SK-N-SH (cell line): ENCODE data around the gene CRYM. TPM values are rescaled to one million over a fixed set of nuclear protein-coding genes. Genes with fewer than 3 reads are reported as not detected.

ENCODE experiments used
- CTCF ChIA-PET: fragments of 300-600, 350-600 bp; formaldehyde crosslinking; extraction: SDS; loops from one replicate; lab custom pipeline; 2021; lab: Yijun Ruan, JAX
- POLR2A ChIA-PET: fragments of 350-600 bp; sonication (Branson Sonifier 250); formaldehyde crosslinking; extraction: SDS; loops from one replicate; lab custom pipeline; 2020; ENCODE audit warnings: antibody characterized with exemption, inconsistent platforms; lab: Yijun Ruan, JAX
- DNase-seq: peaks from one replicate; pipeline ENCODE4 v3.0.0; 2012
- H2AFZ ChIP-seq: fragments of 200-600 bp; sonication (generic); 2 replicates; pipeline ENCODE4 v1.8.1; 2016; ENCODE audit warnings: antibody characterized with exemption, mild to moderate bottlenecking, low read depth
- H3F3A ChIP-seq: fragments of 200-600 bp; sonication (generic); replicated peaks from 2 replicates; pipeline ENCODE3; 2016; ENCODE audit warnings: antibody characterized with exemption, mild to moderate bottlenecking; ENCODE audit not compliant: insufficient read depth
- H3K27ac ChIP-seq, 2 experiments: fragments of 200-500 bp in 1 of 2; fragments of 200-600 bp in 1 of 2; sonication (Bioruptor generic) in 1 of 2; sonication (generic), shearing (Covaris generic) in 1 of 2; 2 replicates each; pipeline versions ENCODE4 v1.5.1 to v1.6.1; 2014 to 2016; ENCODE audit warnings: low read depth in 2 of 2, inconsistent platforms in 1 of 2, low read length in 1 of 2, mild to moderate bottlenecking in 1 of 2, mixed read lengths in 1 of 2
- H3K27me3 ChIP-seq: fragments of 200-600 bp; sonication (generic), shearing (Covaris generic); 2 replicates; pipeline ENCODE4 v1.6.1; 2016; ENCODE audit warnings: mixed run types; ENCODE audit not compliant: insufficient read depth
- H3K36me3 ChIP-seq, 2 experiments: fragments of 200-500 bp in 1 of 2; fragments of 200-600 bp in 1 of 2; sonication (Bioruptor generic) in 1 of 2; sonication (generic) in 1 of 2; replicated peaks in 1 of 2; 2 replicates each; pipeline versions ENCODE3 to v1.5.1; 2014 to 2016; ENCODE audit warnings: low read length in 1 of 2, mild to moderate bottlenecking in 1 of 2; ENCODE audit not compliant: insufficient read depth in 2 of 2, control insufficient read depth in 1 of 2
- H3K4me1 ChIP-seq, 2 experiments: fragments of 200-500 bp in 1 of 2; fragments of 200-600 bp in 1 of 2; sonication (Bioruptor generic) in 1 of 2; sonication (generic), shearing (Covaris generic) in 1 of 2; 2 replicates each; pipeline versions ENCODE4 v1.5.1 to v1.6.1; 2014 to 2016; ENCODE audit warnings: low read depth in 1 of 2, low read length in 1 of 2, mixed run types in 1 of 2; ENCODE audit not compliant: insufficient read depth in 2 of 2, control insufficient read depth in 1 of 2
- H3K4me2 ChIP-seq: fragments of 200-600 bp; sonication (generic), shearing (Covaris generic); 2 replicates; pipeline ENCODE4 v1.6.1; 2017; ENCODE audit warnings: mixed run types
- H3K4me3 ChIP-seq, 2 experiments: fragments of 200-500 bp in 1 of 2; fragments of 200-600 bp in 1 of 2; sonication (Bioruptor generic) in 1 of 2; sonication (generic), shearing (Covaris generic) in 1 of 2; 2 replicates each; pipeline versions ENCODE4 v1.5.1 to v1.8.1; 2014 to 2016; ENCODE audit warnings: low read depth in 2 of 2, inconsistent platforms in 1 of 2, low read length in 1 of 2, mild to moderate bottlenecking in 1 of 2, mixed read lengths in 1 of 2, moderate library complexity in 1 of 2
- H3K79me2 ChIP-seq: fragments of 200-600 bp; sonication (generic); 2 replicates; pipeline ENCODE4 v1.8.1; 2017; ENCODE audit warnings: mild to moderate bottlenecking; ENCODE audit not compliant: insufficient read depth
- H3K9ac ChIP-seq: fragments of 200-600 bp; sonication (generic); 2 replicates; pipeline ENCODE4 v1.6.1; 2017; ENCODE audit warnings: mixed run types
- H3K9me2 ChIP-seq: fragments of 200-600 bp; sonication (generic); 2 replicates; pipeline ENCODE4 v1.6.1; 2017; ENCODE audit warnings: mixed run types
- H3K9me3 ChIP-seq: fragments of 200-600 bp; sonication (generic); 2 replicates; pipeline ENCODE4 v1.6.1; 2017; ENCODE audit warnings: mixed run types, mild to moderate bottlenecking, moderate library complexity
- H4K20me1 ChIP-seq: fragments of 200-600 bp; sonication (generic); 2 replicates; pipeline ENCODE4 v1.6.1; 2017; ENCODE audit warnings: mild to moderate bottlenecking, mixed run types; ENCODE audit not compliant: insufficient read depth
- CHD2 ChIP-seq: fragments of 150-350 bp; IDR thresholded peaks from 2 replicates; pipeline ENCODE4 v1.6.1; 2018; ENCODE audit warnings: low read length; ENCODE audit not compliant: partially characterized antibody
- EP300 ChIP-seq, 2 experiments: IDR thresholded peaks; 2 replicates each; pipeline versions ENCODE4 v1.4.0 to v1.6.1; 2012; ENCODE audit warnings: borderline replicate concordance in 1 of 2, low read depth in 1 of 2, low read length in 1 of 2
- EZH2phosphoT487 ChIP-seq: fragments of 200-600 bp; sonication (generic); IDR thresholded peaks from 2 replicates; pipeline ENCODE4 v1.6.1; 2017; ENCODE audit warnings: low read depth, mixed run types, mild to moderate bottlenecking, antibody characterized with exemption, moderate library complexity, borderline replicate concordance
- FOSL2 ChIP-seq: IDR thresholded peaks from 2 replicates; pipeline ENCODE4 v1.4.0; 2012; ENCODE audit warnings: low read depth, mild to moderate bottlenecking, moderate library complexity, borderline replicate concordance
- FOXJ3 ChIP-seq: sonication (generic); formaldehyde crosslinking; IDR thresholded peaks from 2 replicates; pipeline ENCODE4 v1.5.1; 2020; ENCODE audit warnings: mild to moderate bottlenecking, missing genetic modification reagents
- GABPA ChIP-seq: IDR thresholded peaks from 2 replicates; pipeline ENCODE4 v1.4.0; 2012; ENCODE audit warnings: low read depth, mild to moderate bottlenecking
- IRF3 ChIP-seq: fragments of 150-350 bp; IDR thresholded peaks from 2 replicates; pipeline ENCODE4 v1.6.1; 2016; ENCODE audit warnings: mild to moderate bottlenecking, low read depth, low read length
- MEF2A ChIP-seq: IDR thresholded peaks from 2 replicates; pipeline ENCODE4 v1.4.0; 2012; ENCODE audit warnings: low read depth, borderline replicate concordance
- PBX3 ChIP-seq: IDR thresholded peaks from 2 replicates; pipeline ENCODE4; 2012
- POLR2AphosphoS5 ChIP-seq: IDR thresholded peaks from 2 replicates; pipeline ENCODE4 v1.6.1; 2012; ENCODE audit warnings: low read depth, low read length
- REST ChIP-seq: IDR thresholded peaks from 2 replicates; pipeline ENCODE4 v1.6.1; 2012; ENCODE audit warnings: mild to moderate bottlenecking, low read depth, low read length, moderate library complexity
- TAF1 ChIP-seq: IDR thresholded peaks from 2 replicates; pipeline ENCODE4 v1.6.1; 2012; ENCODE audit warnings: low read depth, mild to moderate bottlenecking, low read length, moderate library complexity, borderline replicate concordance
- TCF12 ChIP-seq: IDR thresholded peaks from 2 replicates; pipeline ENCODE4 v1.4.0; 2012
- TEAD4 ChIP-seq: IDR thresholded peaks from 2 replicates; pipeline ENCODE4 v1.4.0; 2012; ENCODE audit warnings: mild to moderate bottlenecking, borderline replicate concordance; ENCODE audit not compliant: insufficient read depth
- WGBS: methylation state at CpG from one replicate; pipeline ENCODE4 v1.1.6; 2017; ENCODE audit warnings: low lambda C conversion rate; 5-methylcytosine and 5-hydroxymethylcytosine counted together
- polyA plus RNA-seq, 3 experiments: library from polyadenylated mRNA; depleted of rRNA; stranded (reverse); fragments of >200 nt; gene quantifications; 2 replicates each; pipeline ENCODE4 v1.2.3, GENCODE V29; 2012

CRYM gene
- polyA plus RNA-seq, 1 of the 3 experiments (the other 2 are of a cell fraction): 1.8 TPM

- Histone ChIP-seq H3K79me2 (no peaks in the 10 kb centered on the region), H3K4me3 (no peak overlapping the region), H3K9me2 (no peaks in the 10 kb centered on the region), H3F3A (no peaks in the 10 kb centered on the region), H3K27me3 (no peaks in the 10 kb centered on the region; the same call in 1 of the 2 replicates), H3K9ac (no peak overlapping the region), H3K9me3 (no peaks in the 10 kb centered on the region), H4K20me1 (no peaks in the 10 kb centered on the region), H3K36me3 (no peaks in the 10 kb centered on the region), H3K4me2 (no peak overlapping the region), H3K27ac (no peak overlapping the region), H3K4me1 (no peaks in the 10 kb centered on the region), H2AFZ (no peak overlapping the region)
- no peak for DNase-seq
- 60% methylated on average over 2 of the region's 2 CpGs for WGBS
- ChIA-PET CTCF (interaction anchor here (1.2 kb wide), 1 partner anchor 83 kb away, joined by 3 read pairs; no protein-coding TSS in a partner anchor), POLR2A (no interaction called here)
- TF ChIP-seq MEF2A: no peak
- TF ChIP-seq REST: no peak
- no peak for TF ChIP-seq FOSL2
- TF ChIP-seq EP300 (IDR thresholded peaks at IDR 0.05; ENCODE audit: borderline replicate concordance in 1 of 2, low read depth in 1 of 2, low read length in 1 of 2): no peak
- TF ChIP-seq POLR2AphosphoS5: no peak
- no peak for TF ChIP-seq TEAD4
- no peak for TF ChIP-seq IRF3
- TF ChIP-seq EZH2phosphoT487: no peak
- TF ChIP-seq TCF12: no peak
- TF ChIP-seq GABPA: no peak
- TF ChIP-seq CHD2: no peak
- TF ChIP-seq FOXJ3 (CRISPR knock-in tag): no peak
- TF ChIP-seq PBX3: no peak
- no peak for TF ChIP-seq TAF1
Observed at GRCh38 chr16:21217121-21217520, 61.0 kb downstream of the CRYM start.
